Skeletal muscle tissue (tissue), 5 donors: ENCODE measurements around the gene PUS1. TPM values are rescaled to one million over a fixed set of nuclear protein-coding genes. Genes with fewer than 3 reads are reported as not detected.

Experiments
- H3K27ac ChIP-seq: one replicate; pipeline ENCODE4 v1.7.0; 2013; ENCODE audit warnings: mild to moderate bottlenecking, low read depth, low read length, inconsistent platforms
- H3K27me3 ChIP-seq, 3 donors: one replicate each; pipeline ENCODE4 v1.7.0; 2013; ENCODE audit warnings: low read length in 3 of 3; ENCODE audit not compliant: control insufficient read depth in 3 of 3, insufficient read depth in 3 of 3
- H3K36me3 ChIP-seq, 3 donors: one replicate each; pipeline ENCODE4 v1.7.0; 2013; ENCODE audit warnings: low read length in 3 of 3; ENCODE audit not compliant: control insufficient read depth in 3 of 3, insufficient read depth in 3 of 3
- H3K4me1 ChIP-seq, 3 donors: one replicate each; pipeline ENCODE4 v1.7.0; 2013; ENCODE audit warnings: low read length in 3 of 3, mild to moderate bottlenecking in 3 of 3; ENCODE audit not compliant: control insufficient read depth in 3 of 3, insufficient read depth in 3 of 3
- H3K4me3 ChIP-seq, 3 donors: one replicate each; pipeline ENCODE4 v1.7.0; 2013; ENCODE audit warnings: low read length in 3 of 3
- H3K9ac ChIP-seq, 3 donors: one replicate each; pipeline ENCODE4 v1.7.0; 2013; ENCODE audit warnings: low read length in 3 of 3, mild to moderate bottlenecking in 3 of 3, moderate library complexity in 2 of 3, low read depth in 1 of 3
- H3K9me3 ChIP-seq, 3 donors: one replicate each; pipeline ENCODE4 v1.7.0; 2013; ENCODE audit warnings: low read length in 3 of 3; ENCODE audit not compliant: control insufficient read depth in 3 of 3
- small RNA-seq: library from RNA; depleted of rRNA; stranded (forward); fragments of <200 nt; gene quantifications from one replicate; pipeline ENCODE3, GENCODE V24; 2014
- total RNA-seq: library from RNA; depleted of rRNA; stranded (reverse); fragments of >200 nt; gene quantifications from one replicate; pipeline ENCODE4 v1.2.3, GENCODE V29; 2014
- donor health status: Osteomylitis.

PUS1 gene
- total RNA-seq, 1 donor from 2014 or later, result 4.7 TPM

GRCh38 chr12:131989021-131989420 lies 59.9 kb downstream of the PUS1 start:
- peaks cover 70 to 78% (median 71%) of the 10 kb centered on the region in 3 donors for H3K36me3 ChIP-seq
- H3K4me3 ChIP-seq, result no peak overlapping the region
- no peak overlapping the region for H3K9ac ChIP-seq
- H3K9me3 ChIP-seq, result no peaks in the 10 kb centered on the region
- no peaks in the 10 kb centered on the region for H3K27me3 ChIP-seq
- no peaks in the 10 kb centered on the region for H3K4me1 ChIP-seq
- H3K27ac ChIP-seq, result no peak overlapping the region

DNA sequence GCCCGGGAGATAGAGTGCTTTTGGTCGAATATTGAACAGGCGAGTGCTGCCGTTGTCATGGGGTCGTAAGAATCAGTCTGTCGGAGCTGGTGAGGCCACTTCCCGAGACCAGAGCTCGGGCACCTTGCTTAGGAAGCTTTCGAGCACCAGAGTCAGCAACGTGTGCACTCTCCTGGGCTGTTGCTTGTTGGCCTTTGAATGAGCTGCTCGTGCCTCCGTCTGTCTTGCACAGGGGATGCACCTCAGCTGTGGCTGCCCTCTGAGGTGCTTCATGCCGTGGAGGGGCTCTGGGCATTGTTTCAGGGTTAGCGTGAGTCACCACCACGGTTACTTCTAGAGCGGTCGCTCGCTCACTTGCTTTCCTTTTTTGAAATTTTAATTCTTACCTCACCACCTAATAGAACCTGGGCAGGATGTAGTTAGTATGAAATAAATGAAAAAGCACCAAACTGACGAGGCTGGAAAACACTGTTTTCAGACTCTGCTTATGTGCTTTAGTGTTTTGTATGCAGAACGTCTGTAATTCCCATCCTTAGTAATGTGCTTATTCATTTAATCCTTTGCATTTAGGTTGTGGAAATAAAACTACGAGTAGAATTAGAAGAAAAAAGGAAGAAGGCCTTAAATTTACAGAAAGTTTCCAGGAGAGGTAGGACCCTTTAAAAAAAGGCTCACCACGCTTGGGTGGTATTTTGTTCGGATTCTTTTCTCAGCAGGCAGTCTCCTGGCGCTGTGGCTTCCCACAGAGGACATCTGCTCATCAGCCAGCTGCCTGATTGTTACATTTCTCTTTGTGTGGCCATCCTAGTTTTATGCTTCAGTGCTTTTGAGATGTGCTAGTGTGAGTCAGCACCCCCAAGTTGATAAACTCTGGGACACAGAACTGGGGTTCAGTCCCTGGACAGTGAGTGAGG lies 61.2 kb downstream of the PUS1 start:
- Histone ChIP-seq H3K4me3 (no peak overlapping the region), H3K27ac (no peak overlapping the region), H3K9me3 (no peaks in the 10 kb centered on the region), H3K4me1 (no peaks in the 10 kb centered on the region), H3K36me3 (peaks cover 77 to 86% (median 83%) of the 10 kb centered on the region in 3 donors), H3K9ac (no peak overlapping the region), H3K27me3 (no peaks in the 10 kb centered on the region)

- H3K9me3 ChIP-seq, result no peaks in the 10 kb centered on the region
- H3K4me1 ChIP-seq, result no peaks in the 10 kb centered on the region
- H3K4me3 ChIP-seq, result no peak overlapping the region
- H3K36me3 ChIP-seq, result peaks cover 81 to 90% (median 85%) of the 10 kb centered on the region in 3 donors
- no peak overlapping the region for H3K27ac ChIP-seq
- H3K9ac ChIP-seq, result no peak overlapping the region
- H3K27me3 ChIP-seq, result no peaks in the 10 kb centered on the region
These were observed 61.9 kb downstream of the PUS1 start for GRCh38 chr12:131990980-131991305.

GRCh38 chr12:131991816-131992430 lies 62.8 kb downstream of the PUS1 start:
- peaks cover 78 to 85% (median 80%) of the 10 kb centered on the region in 3 donors for H3K36me3 ChIP-seq
- H3K9ac ChIP-seq, result no peak overlapping the region
- H3K27ac ChIP-seq, result no peak overlapping the region
- no peaks in the 10 kb centered on the region for H3K9me3 ChIP-seq
- H3K27me3 ChIP-seq, result no peaks in the 10 kb centered on the region
- no peak overlapping the region for H3K4me3 ChIP-seq
- no peaks in the 10 kb centered on the region for H3K4me1 ChIP-seq

DNA sequence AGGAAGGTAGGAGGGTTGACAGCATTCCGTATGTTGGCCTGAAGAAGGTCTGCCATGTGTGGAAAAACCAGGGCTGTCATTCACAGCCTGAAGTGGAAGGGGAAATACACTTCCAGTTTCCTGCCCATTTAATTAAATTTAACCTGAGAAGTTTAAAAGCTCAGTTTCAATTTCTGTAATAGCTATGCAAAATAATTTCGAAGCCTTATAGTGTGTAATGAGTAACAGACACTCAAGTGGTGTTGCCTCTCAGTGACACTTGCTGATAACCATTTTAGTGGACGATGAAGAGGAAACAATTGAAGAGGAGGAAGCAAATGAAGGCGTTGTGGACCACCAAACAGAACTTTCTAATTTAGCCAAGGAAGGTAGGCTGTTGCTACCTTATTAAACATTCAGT lies 65.5 kb downstream of the PUS1 start:
- Histone ChIP-seq H3K27me3 (no peaks in the 10 kb centered on the region), H3K4me1 (no peaks in the 10 kb centered on the region), H3K27ac (no peak overlapping the region), H3K9me3 (no peaks in the 10 kb centered on the region), H3K4me3 (no peak overlapping the region), H3K36me3 (peaks cover 55 to 62% (median 60%) of the 10 kb centered on the region in 3 donors), H3K9ac (no peak overlapping the region)

Small RNA genes within 50 kb of the gene (small RNA-seq; reads per million reads assigned to genes)
- not detected for gene AC131009.3

Other genes starting within 250 kb of the PUS1 start
- gene SFSWAP, start 218.2 kb upstream of the PUS1 start, total RNA-seq, result 17.7 TPM
- 6.3 TPM for gene MMP17, start 100.9 kb upstream of the PUS1 start, total RNA-seq
- gene ULK1, start 34.7 kb upstream of the PUS1 start, total RNA-seq, result 5.7 TPM
- gene EP400, start 20.7 kb downstream of the PUS1 start, total RNA-seq, result 11.0 TPM
- gene DDX51, start 215.0 kb downstream of the PUS1 start, total RNA-seq, result 8.4 TPM
- 5.7 TPM for gene NOC4L, start 215.2 kb downstream of the PUS1 start, total RNA-seq